MM.1S (cell line): ENCODE data around the gene SMAD7.

Source experiments
- CTCF ChIP-seq: fragments of 300-600 bp; sonication (generic); IDR thresholded peaks from 2 replicates; pipeline ENCODE4 v1.5.1; 2016; ENCODE audit warnings: antibody characterized with exemption, low read length, mixed read lengths
- EZH2phosphoT487 ChIP-seq: fragments of 300-600 bp; sonication (generic); IDR thresholded peaks from 2 replicates; pipeline ENCODE4 v1.6.1; 2018; ENCODE audit warnings: antibody characterized with exemption, low read length

DNA sequence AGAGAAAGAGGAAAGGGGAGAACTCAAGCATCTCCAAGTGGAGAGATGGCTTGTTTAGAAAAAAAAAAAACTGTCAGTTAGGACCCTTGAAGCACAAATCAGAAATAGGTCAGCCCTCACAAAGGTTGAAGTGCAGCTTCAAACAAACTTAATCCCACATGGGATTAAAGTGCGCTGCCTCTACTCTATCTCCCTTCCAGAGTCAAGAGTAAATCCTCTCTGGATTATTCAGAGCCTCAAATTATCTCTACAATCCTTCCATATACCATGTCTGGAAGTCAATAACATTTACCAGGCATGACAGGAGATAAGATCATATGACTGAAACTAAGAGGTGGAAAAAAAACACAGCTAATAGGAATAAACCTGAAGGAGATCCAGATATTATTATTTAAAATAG is 69.8 kb downstream of the SMAD7 start:
- TF ChIP-seq EZH2phosphoT487 (no peak), CTCF (no peak)
